ENCODE results near the gene OLFM1.

OLFM1 gene

DNA sequence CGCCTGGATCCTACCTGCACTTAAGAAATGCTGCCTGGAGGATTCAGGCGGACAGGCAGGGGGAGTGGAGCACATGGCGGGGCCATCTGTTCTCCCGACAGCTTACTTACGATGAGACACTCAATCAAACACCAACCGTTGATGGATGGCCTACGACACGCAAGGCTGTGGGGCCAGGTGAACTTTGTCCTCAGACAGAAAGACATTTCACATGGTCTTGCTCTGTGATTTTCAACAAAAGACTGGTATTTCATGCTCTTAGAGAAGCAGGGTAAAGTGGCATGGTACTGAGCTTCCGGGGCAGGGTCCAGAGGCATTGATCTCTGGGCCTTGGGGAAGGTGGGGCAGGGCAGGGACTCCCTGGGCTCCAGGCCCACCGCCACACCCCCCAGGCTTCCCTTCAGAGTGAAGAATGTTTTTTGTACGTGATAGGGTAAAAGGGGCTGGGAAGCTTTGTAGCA lies 9.1 kb upstream of the OLFM1 start:
- DNase-seq: no peak
- no peaks in the 10 kb centered on the region for H3K9me3 ChIP-seq (ENCODE audit: insufficient read depth, low read length, severe bottlenecking)
- no peaks in the 10 kb centered on the region for H3K79me2 ChIP-seq (ENCODE audit: insufficient read depth, low read length)
- no peaks in the 10 kb centered on the region for H3K4me1 ChIP-seq (ENCODE audit: insufficient read depth, low read length)
- H3K36me3 ChIP-seq (ENCODE audit: insufficient read depth, low read length): no peaks in the 10 kb centered on the region
- H3K4me2 ChIP-seq (ENCODE audit: insufficient read depth, low read length): no peak overlapping the region
- no peak for TF ChIP-seq EZH2 (IDR thresholded peaks at IDR 0.05; ENCODE audit: borderline replicate concordance, low read depth, low read length, severe bottlenecking)
- TF ChIP-seq, protein P1, sequence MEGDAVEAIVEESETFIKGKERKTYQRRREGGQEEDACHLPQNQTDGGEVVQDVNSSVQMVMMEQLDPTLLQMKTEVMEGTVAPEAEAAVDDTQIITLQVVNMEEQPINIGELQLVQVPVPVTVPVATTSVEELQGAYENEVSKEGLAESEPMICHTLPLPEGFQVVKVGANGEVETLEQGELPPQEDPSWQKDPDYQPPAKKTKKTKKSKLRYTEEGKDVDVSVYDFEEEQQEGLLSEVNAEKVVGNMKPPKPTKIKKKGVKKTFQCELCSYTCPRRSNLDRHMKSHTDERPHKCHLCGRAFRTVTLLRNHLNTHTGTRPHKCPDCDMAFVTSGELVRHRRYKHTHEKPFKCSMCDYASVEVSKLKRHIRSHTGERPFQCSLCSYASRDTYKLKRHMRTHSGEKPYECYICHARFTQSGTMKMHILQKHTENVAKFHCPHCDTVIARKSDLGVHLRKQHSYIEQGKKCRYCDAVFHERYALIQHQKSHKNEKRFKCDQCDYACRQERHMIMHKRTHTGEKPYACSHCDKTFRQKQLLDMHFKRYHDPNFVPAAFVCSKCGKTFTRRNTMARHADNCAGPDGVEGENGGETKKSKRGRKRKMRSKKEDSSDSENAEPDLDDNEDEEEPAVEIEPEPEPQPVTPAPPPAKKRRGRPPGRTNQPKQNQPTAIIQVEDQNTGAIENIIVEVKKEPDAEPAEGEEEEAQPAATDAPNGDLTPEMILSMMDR (IDR thresholded peaks at IDR 0.05; ENCODE audit: borderline replicate concordance, extremely low read depth, low read length, poor library complexity, severe bottlenecking): no peak
- no peak overlapping the region for H3K9ac ChIP-seq (ENCODE audit: low read depth, low read length)
- no peak overlapping the region for H3K4me3 ChIP-seq (ENCODE audit: low read depth in 1 of 2, low read length in 2 of 2)
- H4K20me1 ChIP-seq (ENCODE audit: insufficient read depth, low read length): peaks cover 7% of the 10 kb centered on the region; the same call in 1 of the 2 replicates
- H3K27ac ChIP-seq (ENCODE audit: low read length): no peak overlapping the region
- no peaks in the 10 kb centered on the region for H3K27me3 ChIP-seq (ENCODE audit: insufficient read depth, low read length, poor library complexity)
- no peak overlapping the region for H2AFZ ChIP-seq (ENCODE audit: low read depth, low read length)
- no peak for ATAC-seq (ENCODE audit: insufficient read depth, low read depth)

DNA sequence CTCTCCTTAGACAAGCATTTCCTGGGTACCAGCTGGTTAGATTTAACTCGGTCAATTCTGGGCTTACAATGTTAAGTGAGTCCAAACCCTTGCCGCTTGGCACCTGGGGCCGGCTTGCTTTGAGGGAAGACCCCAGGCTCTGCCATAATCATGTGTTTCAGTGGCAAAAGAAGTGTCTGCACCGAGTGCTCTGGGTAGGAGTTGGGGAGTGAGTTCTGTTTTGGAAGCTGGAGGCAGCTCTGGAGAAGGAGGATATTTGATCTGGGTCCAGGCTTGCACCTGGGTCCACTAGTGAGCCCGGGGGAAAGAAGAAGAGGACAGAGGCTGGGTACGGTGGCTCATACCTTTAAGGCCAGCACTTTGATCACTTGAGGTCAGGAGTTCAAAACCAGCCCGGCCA lies 8.4 kb upstream of the OLFM1 start:
- H4K20me1 ChIP-seq (ENCODE audit: insufficient read depth, low read length): peaks cover 7% of the 10 kb centered on the region; the same call in 1 of the 2 replicates
- H3K27me3 ChIP-seq (ENCODE audit: insufficient read depth, low read length, poor library complexity): no peaks in the 10 kb centered on the region
- no peak overlapping the region for H3K4me3 ChIP-seq (ENCODE audit: low read depth in 1 of 2, low read length in 2 of 2)
- no peak for TF ChIP-seq EZH2 (IDR thresholded peaks at IDR 0.05; ENCODE audit: borderline replicate concordance, low read depth, low read length, severe bottlenecking)
- TF ChIP-seq, protein P1 (IDR thresholded peaks at IDR 0.05; ENCODE audit: borderline replicate concordance, extremely low read depth, low read length, poor library complexity, severe bottlenecking): no peak
- no peak overlapping the region for H3K27ac ChIP-seq (ENCODE audit: low read length)
- H3K9me3 ChIP-seq (ENCODE audit: insufficient read depth, low read length, severe bottlenecking): no peaks in the 10 kb centered on the region
- H3K4me2 ChIP-seq (ENCODE audit: insufficient read depth, low read length): no peak overlapping the region
- no peaks in the 10 kb centered on the region for H3K79me2 ChIP-seq (ENCODE audit: insufficient read depth, low read length)
- H2AFZ ChIP-seq (ENCODE audit: low read depth, low read length): no peak overlapping the region
- no peak for DNase-seq
- H3K9ac ChIP-seq (ENCODE audit: low read depth, low read length): no peak overlapping the region
- ATAC-seq (ENCODE audit: insufficient read depth, low read depth): no peak
- H3K36me3 ChIP-seq (ENCODE audit: insufficient read depth, low read length): no peaks in the 10 kb centered on the region
- no peaks in the 10 kb centered on the region for H3K4me1 ChIP-seq (ENCODE audit: insufficient read depth, low read length)

DNA sequence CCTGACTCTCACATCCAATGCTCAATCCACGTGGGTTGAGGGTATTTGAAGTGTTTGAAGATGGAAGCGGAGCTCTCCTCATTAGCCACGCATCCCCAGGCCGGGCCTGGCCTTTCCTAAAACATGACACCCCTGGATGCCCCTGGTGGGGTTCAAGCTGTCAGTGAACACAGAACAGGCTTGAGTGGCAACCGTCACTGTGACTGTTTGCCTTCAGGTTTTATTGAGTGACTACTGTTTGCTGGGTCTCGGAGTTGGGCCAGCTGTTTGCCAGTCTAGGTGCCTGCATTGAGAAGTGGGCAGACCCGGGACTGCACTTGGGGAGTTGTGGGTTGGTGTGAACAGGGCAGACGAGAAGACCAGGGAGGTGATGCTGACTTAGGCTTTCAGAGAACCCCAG lies 7.8 kb upstream of the OLFM1 start:
- H3K4me3 ChIP-seq (ENCODE audit: low read depth in 1 of 2, low read length in 2 of 2): no peak overlapping the region
- no peak overlapping the region for H3K4me2 ChIP-seq (ENCODE audit: insufficient read depth, low read length)
- no peak overlapping the region for H3K9ac ChIP-seq (ENCODE audit: low read depth, low read length)
- H3K79me2 ChIP-seq (ENCODE audit: insufficient read depth, low read length): no peaks in the 10 kb centered on the region
- DNase-seq (no peak), ATAC-seq (ENCODE audit: insufficient read depth, low read depth) (no peak)
- no peaks in the 10 kb centered on the region for H3K27me3 ChIP-seq (ENCODE audit: insufficient read depth, low read length, poor library complexity)
- no peaks in the 10 kb centered on the region for H3K9me3 ChIP-seq (ENCODE audit: insufficient read depth, low read length, severe bottlenecking)
- H3K27ac ChIP-seq (ENCODE audit: low read length): no peak overlapping the region
- peaks cover 7% of the 10 kb centered on the region; the same call in 1 of the 2 replicates for H4K20me1 ChIP-seq (ENCODE audit: insufficient read depth, low read length)
- no peaks in the 10 kb centered on the region for H3K4me1 ChIP-seq (ENCODE audit: insufficient read depth, low read length)
- TF ChIP-seq, protein P1 (IDR thresholded peaks at IDR 0.05; ENCODE audit: borderline replicate concordance, extremely low read depth, low read length, poor library complexity, severe bottlenecking): no peak
- no peak for TF ChIP-seq EZH2 (IDR thresholded peaks at IDR 0.05; ENCODE audit: borderline replicate concordance, low read depth, low read length, severe bottlenecking)
- H3K36me3 ChIP-seq (ENCODE audit: insufficient read depth, low read length): no peaks in the 10 kb centered on the region
- H2AFZ ChIP-seq (ENCODE audit: low read depth, low read length): no peak overlapping the region

All from DND-41 (cell line).